Activated naive CD8-positive, alpha-beta T cell treated with anti-CD3 and anti-CD28 coated beads for 36 hours (primary cell): ENCODE measurements around the gene ARHGAP24. TPM values are rescaled to one million over a fixed set of nuclear protein-coding genes. Genes with fewer than 3 reads are reported as not detected.
"Not testable (repeated sequence)": the region's sequence is repeated elsewhere in the genome, so short reads cannot be mapped to it uniquely, and the experiment has no call there.

Source experiments
- DNase-seq: peaks from one replicate; pipeline ENCODE4 v3.0.0; 2021
- H3K27ac Mint-ChIP-seq: one replicate; pipeline ENCODE4 v1.8.0; 2022; ENCODE audit warnings: mild to moderate bottlenecking, moderate library complexity, mixed read lengths
- H3K27me3 Mint-ChIP-seq: one replicate; pipeline ENCODE4 v1.8.0; 2022; ENCODE audit warnings: mild to moderate bottlenecking, mixed read lengths
- H3K36me3 Mint-ChIP-seq: one replicate; pipeline ENCODE4 v1.8.0; 2021; ENCODE audit warnings: mild to moderate bottlenecking, mixed read lengths
- H3K4me1 Mint-ChIP-seq: one replicate; pipeline ENCODE4 v1.8.0; 2021; ENCODE audit warnings: mixed read lengths
- H3K4me3 Mint-ChIP-seq: one replicate; pipeline ENCODE4 v1.8.0; 2022; ENCODE audit warnings: mild to moderate bottlenecking, moderate library complexity, mixed read lengths
- H3K9me3 Mint-ChIP-seq: one replicate; pipeline ENCODE4 v1.8.0; 2022; ENCODE audit warnings: mixed read lengths
- total RNA-seq, 2 experiments: library from RNA; stranded (reverse); gene quantifications; one replicate each; pipeline ENCODE4 v1.2.3, GENCODE V29; 2021

ARHGAP24 gene
- total RNA-seq, 2 experiments from 2014 or later = 0.62 to 0.92 TPM

DNA sequence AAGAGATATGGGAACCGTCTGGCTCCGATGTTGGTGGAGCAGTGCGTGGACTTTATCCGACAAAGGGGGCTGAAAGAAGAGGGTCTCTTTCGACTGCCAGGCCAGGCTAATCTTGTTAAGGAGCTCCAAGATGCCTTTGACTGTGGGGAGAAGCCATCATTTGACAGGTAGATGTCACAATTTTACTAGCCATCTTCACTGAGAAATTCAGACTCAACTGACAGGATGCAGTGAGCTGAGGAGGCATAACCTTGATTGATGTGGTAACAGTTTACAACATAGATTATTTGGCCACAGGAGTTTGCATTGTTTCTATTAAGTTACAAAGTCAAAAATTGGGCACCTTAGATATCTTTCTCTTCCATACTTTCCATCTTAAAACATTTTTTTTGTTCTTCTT, 467.2 kb downstream of the ARHGAP24 start:
- Mint-ChIP-seq H3K9me3 (peaks cover 2% of the 10 kb centered on the region), H3K27me3 (no peaks in the 10 kb centered on the region), H3K4me3 (no peak overlapping the region), H3K27ac (no peak overlapping the region), H3K4me1 (no peaks in the 10 kb centered on the region), H3K36me3 (no peaks in the 10 kb centered on the region)
- DNase-seq = no peak

DNA sequence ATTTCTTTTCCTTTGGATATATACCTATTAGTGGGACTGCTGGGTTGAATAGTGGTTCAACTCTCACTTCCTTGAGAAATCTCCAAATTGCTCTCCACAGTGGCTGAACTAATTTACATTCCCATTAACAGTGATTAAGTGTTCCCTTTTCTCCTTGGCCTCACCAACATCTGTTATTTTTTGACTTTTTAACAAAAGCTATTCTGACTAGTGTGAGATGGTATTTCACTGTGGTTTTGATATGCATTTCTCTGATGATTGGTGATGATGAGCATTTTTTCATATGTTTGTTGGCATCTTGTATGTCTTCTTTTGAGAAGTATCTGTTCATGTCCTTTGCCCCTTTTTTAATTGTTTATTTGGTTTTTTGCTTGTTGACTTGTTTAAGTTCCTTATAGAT, 471.9 kb downstream of the ARHGAP24 start:
- no peak overlapping the region for H3K27ac Mint-ChIP-seq

DNA sequence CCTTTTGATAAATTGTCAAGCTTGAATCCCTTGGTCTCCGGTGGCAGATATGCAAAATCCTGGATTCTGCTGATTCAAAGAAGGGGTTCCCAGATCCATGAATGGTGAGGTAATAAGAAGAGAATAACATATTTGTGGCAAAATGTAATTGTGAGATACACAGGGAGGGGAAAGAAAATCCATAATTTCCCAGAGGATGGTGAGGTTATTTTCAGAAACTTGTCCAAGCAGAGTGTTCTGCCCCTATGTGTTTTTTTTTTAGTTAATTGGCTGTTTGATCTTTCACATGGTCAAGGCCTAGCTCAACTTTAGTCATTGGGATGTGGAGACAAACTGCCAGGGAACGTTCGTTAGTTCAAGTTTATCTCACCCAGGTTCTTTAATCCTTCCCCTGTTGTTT, 476.1 kb downstream of the ARHGAP24 start:
- H3K4me3 Mint-ChIP-seq = no peak overlapping the region
- no peaks in the 10 kb centered on the region for H3K36me3 Mint-ChIP-seq
- H3K27me3 Mint-ChIP-seq = peaks cover 8% of the 10 kb centered on the region

More for the DNA sequence above, 471.9 kb downstream of the ARHGAP24 start:
- H3K4me1 Mint-ChIP-seq = no peaks in the 10 kb centered on the region
- DNase-seq = no peak
- no peaks in the 10 kb centered on the region for H3K36me3 Mint-ChIP-seq
- H3K9me3 Mint-ChIP-seq = peaks cover 2% of the 10 kb centered on the region
- no peaks in the 10 kb centered on the region for H3K27me3 Mint-ChIP-seq
- no peak overlapping the region for H3K4me3 Mint-ChIP-seq

DNA sequence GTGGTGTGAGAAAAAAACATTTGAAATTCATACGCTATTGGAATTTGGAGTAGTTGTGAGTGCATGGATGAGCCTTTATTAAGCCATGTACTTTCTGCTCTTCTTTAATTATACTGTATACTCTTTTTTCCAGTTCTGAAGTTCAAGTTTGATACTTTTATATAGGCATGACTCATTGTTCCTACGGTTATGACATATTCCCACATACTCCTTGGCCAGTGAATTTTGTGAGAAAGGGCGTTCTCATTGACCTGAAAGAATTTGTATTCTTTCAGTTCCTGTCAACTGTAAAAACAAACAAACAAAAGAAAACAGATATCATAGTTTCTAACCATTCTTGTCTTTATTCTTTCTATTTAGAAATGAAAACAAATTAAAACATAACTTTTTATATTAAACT, 477.6 kb downstream of the ARHGAP24 start:
- Mint-ChIP-seq H3K27ac (no peak overlapping the region), H3K27me3 (peaks cover 8% of the 10 kb centered on the region), H3K9me3 (no peaks in the 10 kb centered on the region), H3K36me3 (no peaks in the 10 kb centered on the region), H3K4me1 (no peaks in the 10 kb centered on the region), H3K4me3 (no peak overlapping the region)
- no peak for DNase-seq

More for the DNA sequence above, 476.1 kb downstream of the ARHGAP24 start:
- H3K9me3 Mint-ChIP-seq = no peaks in the 10 kb centered on the region
- no peaks in the 10 kb centered on the region for H3K4me1 Mint-ChIP-seq
- H3K27ac Mint-ChIP-seq = no peak overlapping the region
- no peak for DNase-seq

DNA sequence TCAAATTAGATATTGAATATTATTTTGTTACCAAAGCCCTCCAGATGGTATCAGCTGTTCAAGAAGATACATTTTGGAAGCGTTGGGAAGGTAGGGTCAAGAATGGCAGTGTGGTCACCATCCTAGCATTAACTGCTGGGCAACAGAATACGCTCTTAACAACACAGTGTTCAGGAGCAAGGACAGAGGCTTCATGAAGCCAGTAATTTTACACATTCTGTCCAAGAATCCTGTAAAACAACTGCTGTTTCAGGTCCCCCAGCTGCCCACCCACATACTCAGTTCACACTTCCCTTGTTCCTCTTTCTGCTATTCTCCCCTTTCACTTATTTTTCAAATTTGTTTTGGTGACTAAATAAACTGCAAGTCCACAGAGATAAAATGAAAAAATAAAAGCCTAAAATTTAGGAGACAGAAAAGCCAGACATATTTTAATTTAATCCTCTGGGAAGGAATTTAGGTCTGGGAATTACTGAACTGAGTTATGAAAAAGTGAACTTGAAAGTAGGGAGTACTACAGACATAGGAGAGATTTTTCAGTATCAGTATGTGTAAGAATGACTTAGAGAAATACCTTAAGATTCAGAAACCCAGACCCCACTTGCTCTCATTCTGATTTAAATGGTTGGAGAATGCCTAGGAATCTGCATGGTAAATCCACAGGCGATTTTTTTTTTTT, 478.2 kb downstream of the ARHGAP24 start:
- H3K27ac Mint-ChIP-seq = no peak overlapping the region
- H3K36me3 Mint-ChIP-seq = no peaks in the 10 kb centered on the region
- peaks cover 8% of the 10 kb centered on the region for H3K27me3 Mint-ChIP-seq
- H3K4me1 Mint-ChIP-seq = no peaks in the 10 kb centered on the region
- no peak for DNase-seq
- no peak overlapping the region for H3K4me3 Mint-ChIP-seq
- no peaks in the 10 kb centered on the region for H3K9me3 Mint-ChIP-seq

DNA sequence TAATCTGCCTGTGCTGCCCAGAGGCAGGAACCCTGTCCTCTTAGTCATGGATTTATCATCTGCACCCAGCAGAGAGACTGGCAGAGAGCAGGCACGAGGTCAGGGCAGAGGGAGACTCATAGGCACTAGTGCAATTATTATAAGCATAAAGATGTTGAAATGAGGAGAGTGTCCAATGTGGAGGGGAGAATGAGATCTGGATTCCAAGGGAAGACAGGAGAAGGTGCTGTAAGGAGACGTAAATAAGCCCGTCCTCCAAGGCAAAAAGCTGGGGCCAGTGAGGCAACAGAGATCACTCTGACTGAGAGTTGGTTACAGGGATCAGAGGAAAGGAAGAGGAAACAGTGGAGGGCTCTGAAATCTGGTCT, 478.7 kb downstream of the ARHGAP24 start:
- no peaks in the 10 kb centered on the region for H3K36me3 Mint-ChIP-seq
- H3K4me3 Mint-ChIP-seq = no peak overlapping the region
- H3K27me3 Mint-ChIP-seq = peaks cover 8% of the 10 kb centered on the region
- DNase-seq = no peak
- H3K4me1 Mint-ChIP-seq = no peaks in the 10 kb centered on the region
- H3K27ac Mint-ChIP-seq = no peak overlapping the region
- H3K9me3 Mint-ChIP-seq = no peaks in the 10 kb centered on the region

DNA sequence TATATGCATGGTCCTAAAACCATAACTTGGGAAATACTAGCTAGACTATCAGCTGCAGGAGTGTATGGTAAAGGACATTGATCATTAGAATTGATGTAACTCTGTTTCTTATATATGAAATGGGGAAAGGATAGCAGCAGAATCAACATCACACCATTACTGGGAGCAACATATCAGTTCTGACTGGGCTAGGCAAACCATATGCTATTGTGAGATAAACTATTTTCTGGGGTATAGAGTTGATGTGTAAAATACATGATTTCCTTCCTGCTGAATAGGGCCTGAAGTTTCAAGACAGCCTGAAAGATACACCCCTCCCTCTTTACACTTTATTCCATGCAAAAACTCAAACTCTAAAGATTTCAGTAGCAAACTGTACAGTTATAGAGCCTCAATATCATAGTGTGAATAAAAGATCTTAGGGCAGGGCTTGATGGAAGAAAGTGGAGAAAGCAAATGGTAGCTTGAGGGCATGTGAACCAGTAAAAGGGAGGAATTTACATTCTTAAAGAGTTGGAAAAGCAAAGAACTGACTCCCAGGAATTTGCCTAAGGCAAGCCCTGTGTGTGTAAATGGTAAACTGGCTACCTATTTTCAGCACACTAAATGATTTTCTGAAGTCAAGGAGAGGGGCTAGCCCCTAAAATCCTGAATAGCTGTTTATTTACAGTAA, 480.8 kb downstream of the ARHGAP24 start:
- peaks cover 8% of the 10 kb centered on the region for H3K27me3 Mint-ChIP-seq
- H3K27ac Mint-ChIP-seq = no peak overlapping the region
- no peaks in the 10 kb centered on the region for H3K9me3 Mint-ChIP-seq
- H3K4me3 Mint-ChIP-seq = no peak overlapping the region
- no peaks in the 10 kb centered on the region for H3K4me1 Mint-ChIP-seq
- H3K36me3 Mint-ChIP-seq = no peaks in the 10 kb centered on the region
- DNase-seq = no peak

DNA sequence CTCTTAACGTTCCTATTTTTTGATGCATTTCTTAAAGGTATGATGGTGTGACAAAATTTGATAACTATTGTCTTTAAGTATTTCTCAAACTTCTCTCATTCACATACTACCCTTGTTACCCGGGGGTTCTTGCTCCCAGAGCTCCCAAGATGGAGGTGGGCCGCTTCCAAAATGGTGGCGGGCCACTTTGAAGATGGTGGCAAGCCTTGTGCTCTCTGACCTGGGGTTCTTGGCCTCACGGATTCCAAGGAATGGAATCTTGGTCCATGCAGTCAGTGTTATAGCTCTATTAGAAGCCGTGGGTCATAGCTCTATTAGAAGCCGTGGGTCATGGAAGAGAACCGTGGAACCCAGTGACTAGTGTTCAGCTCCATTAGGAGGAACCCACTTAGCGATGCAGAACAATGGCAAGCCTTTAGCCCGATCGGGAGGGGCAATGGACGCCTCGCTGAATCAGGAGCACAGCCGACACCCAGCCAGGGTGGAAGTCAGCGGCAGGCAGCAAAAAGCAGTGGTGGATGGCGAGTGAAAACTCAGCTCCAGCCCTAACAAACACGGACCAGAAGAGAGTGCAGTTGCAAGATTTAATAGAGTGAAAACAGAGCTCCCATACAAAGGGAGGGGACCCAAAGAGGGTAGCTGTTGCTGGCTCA, 481.5 kb downstream of the ARHGAP24 start:
- no peaks in the 10 kb centered on the region for H3K4me1 Mint-ChIP-seq
- no peak overlapping the region for H3K4me3 Mint-ChIP-seq
- no peaks in the 10 kb centered on the region for H3K9me3 Mint-ChIP-seq
- no peak overlapping the region for H3K27ac Mint-ChIP-seq
- H3K27me3 Mint-ChIP-seq = peaks cover 8% of the 10 kb centered on the region
- no peak for DNase-seq
- no peaks in the 10 kb centered on the region for H3K36me3 Mint-ChIP-seq

DNA sequence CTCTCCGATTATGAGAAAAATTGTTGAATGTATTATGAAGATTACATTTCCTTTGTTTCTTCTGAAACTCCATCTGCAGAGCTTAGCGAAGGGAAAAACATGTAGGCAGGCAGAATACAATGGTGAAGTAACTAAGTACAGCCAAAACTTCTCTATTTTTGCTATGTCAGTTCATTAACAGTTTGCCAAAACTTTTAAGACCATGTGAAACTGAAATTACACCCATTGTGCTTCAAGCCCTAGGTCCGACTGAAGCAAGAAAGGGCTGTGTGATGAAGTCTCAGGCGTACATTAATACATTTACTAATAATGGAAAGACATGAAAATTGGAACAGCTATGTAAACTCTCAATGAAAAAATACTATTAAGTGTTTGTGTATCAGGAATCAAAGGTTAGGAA, 486.9 kb downstream of the ARHGAP24 start:
- no peaks in the 10 kb centered on the region for H3K4me1 Mint-ChIP-seq
- H3K36me3 Mint-ChIP-seq = no peaks in the 10 kb centered on the region
- no peak overlapping the region for H3K4me3 Mint-ChIP-seq
- H3K27ac Mint-ChIP-seq = no peak overlapping the region
- H3K27me3 Mint-ChIP-seq = no peaks in the 10 kb centered on the region
- H3K9me3 Mint-ChIP-seq = peaks cover 1% of the 10 kb centered on the region
- DNase-seq = no peak

DNA sequence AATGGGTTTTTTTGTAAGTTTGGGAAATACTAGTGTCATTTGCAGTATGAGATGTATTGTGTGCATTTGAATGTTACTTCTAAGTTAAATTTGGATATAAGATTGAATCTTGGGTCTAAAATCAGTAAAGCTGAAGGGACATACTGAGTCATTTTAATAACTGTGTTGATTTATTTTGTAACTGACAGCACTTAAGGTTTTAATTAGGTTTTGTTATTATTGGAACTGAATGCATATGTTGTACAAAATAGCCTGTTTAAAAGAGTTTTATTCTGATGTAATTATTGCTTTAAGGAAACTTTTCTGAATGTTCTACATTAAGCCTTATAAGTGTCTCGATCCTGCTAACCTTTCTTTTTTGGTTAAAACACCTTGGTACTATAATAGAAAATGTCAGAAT, 488.3 kb downstream of the ARHGAP24 start:
- Mint-ChIP-seq H3K36me3 (no peaks in the 10 kb centered on the region), H3K27me3 (no peaks in the 10 kb centered on the region), H3K27ac (no peak overlapping the region), H3K4me3 (no peak overlapping the region), H3K4me1 (no peaks in the 10 kb centered on the region), H3K9me3 (peaks cover 1% of the 10 kb centered on the region)
- DNase-seq = no peak

DNA sequence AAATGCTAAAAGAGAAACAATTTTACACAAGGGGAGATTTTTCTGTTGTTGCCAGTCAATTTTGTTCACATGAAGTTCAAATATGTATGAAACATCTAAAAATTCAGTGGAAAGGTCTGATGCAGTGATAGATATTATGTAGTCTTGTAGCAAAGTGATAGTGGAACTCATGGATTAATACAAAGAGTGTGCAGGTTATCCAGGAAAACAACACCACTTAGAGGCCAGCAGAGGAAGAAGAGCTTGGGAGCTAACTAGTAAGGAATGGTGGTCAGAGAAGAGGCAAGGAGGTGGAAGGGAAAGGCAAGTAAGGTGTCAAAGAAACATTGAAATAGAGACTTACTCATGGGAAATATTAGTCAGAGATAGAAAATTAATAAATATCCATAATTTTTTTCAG, 489.3 kb downstream of the ARHGAP24 start:
- H3K27ac Mint-ChIP-seq = no peak overlapping the region

DNA sequence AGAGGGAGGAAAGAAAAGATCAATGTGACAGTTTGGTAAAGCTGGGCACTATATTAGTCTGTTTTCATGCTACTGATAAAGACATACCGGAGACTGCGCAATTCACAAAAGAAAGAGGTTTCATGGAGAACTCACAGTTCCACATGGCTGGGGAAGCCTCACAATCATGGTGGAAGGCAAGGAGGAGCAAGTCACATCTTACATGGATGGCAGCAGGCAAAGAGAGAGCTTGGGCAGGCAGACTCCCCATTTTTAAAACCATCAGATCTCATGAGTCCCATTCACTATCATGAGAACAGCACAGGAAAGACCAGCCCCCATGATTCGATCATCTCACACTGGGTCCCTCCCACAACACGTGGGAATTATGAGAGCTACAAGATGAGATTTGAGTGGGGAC, 490.1 kb downstream of the ARHGAP24 start:
- not testable (repeated sequence) for H3K4me3 Mint-ChIP-seq, DNase-seq, H3K27ac Mint-ChIP-seq, H3K36me3 Mint-ChIP-seq, H3K9me3 Mint-ChIP-seq, H3K27me3 Mint-ChIP-seq, H3K4me1 Mint-ChIP-seq

More for the DNA sequence above, 489.3 kb downstream of the ARHGAP24 start:
- H3K27me3 Mint-ChIP-seq = no peaks in the 10 kb centered on the region
- no peak for DNase-seq
- no peak overlapping the region for H3K4me3 Mint-ChIP-seq
- peaks cover 1% of the 10 kb centered on the region for H3K9me3 Mint-ChIP-seq
- H3K36me3 Mint-ChIP-seq = no peaks in the 10 kb centered on the region
- H3K4me1 Mint-ChIP-seq = no peaks in the 10 kb centered on the region

DNA sequence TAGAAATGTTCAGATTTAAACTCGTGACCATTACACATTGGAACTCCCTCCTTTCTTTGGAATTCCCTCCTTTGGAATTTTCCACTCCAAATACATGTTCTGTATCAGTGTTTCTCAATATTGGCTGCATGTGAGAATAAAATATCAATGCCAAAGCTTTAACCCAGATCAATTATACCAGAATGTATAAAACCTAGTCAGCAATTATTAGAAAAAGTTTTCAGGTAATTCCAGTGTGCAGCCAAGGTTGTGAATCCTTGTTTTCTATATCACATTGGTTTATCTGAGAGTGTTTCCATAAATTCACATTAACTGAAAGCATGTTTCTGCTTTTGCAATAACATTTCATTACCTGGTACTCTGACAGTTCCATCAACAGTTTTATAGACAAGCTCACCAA, 490.6 kb downstream of the ARHGAP24 start:
- H3K4me3 Mint-ChIP-seq = no peak overlapping the region
- H3K27ac Mint-ChIP-seq = no peak overlapping the region
- no peak for DNase-seq
- peaks cover 1% of the 10 kb centered on the region for H3K9me3 Mint-ChIP-seq
- H3K4me1 Mint-ChIP-seq = no peaks in the 10 kb centered on the region
- no peaks in the 10 kb centered on the region for H3K36me3 Mint-ChIP-seq
- H3K27me3 Mint-ChIP-seq = no peaks in the 10 kb centered on the region

DNA sequence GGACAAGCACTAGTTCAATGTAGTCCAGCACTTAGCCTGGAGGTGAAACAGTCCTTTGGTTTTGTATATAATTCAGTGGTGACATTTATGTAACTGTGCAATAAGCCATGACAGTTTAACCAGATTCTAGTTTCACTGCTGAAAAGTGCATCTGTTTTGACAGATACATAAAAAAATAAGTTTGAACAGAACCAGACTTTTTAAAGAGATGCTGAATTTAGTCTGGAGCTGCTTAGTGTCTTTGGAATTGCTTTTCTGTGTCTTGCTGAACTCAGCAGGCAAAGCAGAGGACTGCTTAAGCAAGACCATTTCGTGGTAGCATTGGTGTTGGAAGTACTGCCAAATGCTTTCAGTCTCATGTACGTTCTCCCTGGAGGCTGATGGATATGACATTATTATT, 491.4 kb downstream of the ARHGAP24 start:
- H3K36me3 Mint-ChIP-seq = no peaks in the 10 kb centered on the region
- no peak for DNase-seq
- no peak overlapping the region for H3K4me3 Mint-ChIP-seq
- H3K4me1 Mint-ChIP-seq = no peaks in the 10 kb centered on the region
- H3K9me3 Mint-ChIP-seq = peaks cover 1% of the 10 kb centered on the region
- H3K27me3 Mint-ChIP-seq = no peaks in the 10 kb centered on the region
- H3K27ac Mint-ChIP-seq = no peak overlapping the region

DNA sequence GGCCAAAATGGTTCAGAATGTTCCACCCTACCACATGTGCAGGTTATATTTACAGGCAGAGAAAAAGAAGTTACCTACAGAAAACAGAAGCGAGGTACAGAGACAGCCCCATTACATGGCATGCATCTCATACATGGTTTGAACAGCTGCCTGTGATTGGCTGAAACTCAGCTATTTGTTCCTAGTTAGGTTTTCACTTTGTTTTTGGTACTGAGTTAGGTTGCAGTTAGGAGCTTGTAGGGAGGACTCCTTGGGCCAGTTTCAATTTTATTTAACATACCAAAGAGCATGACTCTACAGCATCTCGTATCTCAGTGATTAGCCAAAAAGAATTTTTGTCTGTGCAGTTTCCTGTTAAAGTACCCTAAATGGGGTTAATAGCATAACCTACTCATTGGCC, 492.9 kb downstream of the ARHGAP24 start:
- no peak for DNase-seq
- Mint-ChIP-seq H3K4me1 (no peaks in the 10 kb centered on the region), H3K27ac (no peak overlapping the region), H3K9me3 (peaks cover 1% of the 10 kb centered on the region), H3K36me3 (no peaks in the 10 kb centered on the region), H3K4me3 (no peak overlapping the region), H3K27me3 (no peaks in the 10 kb centered on the region)
